HepG2 (cell line): ENCODE measurements around the gene PLEKHD1. TPM values are rescaled to one million over a fixed set of nuclear protein-coding genes. Genes with fewer than 3 reads are reported as not detected.

Experiments used
- ATAC-seq: fragments of 200-7000 bp; cut with Tn5 transposase; 3 replicates; pipeline ENCODE4 v1.9.1; 2020; ENCODE audit warnings: mild to moderate bottlenecking, moderate library complexity
- BruUV-seq: library from RNA; stranded (reverse); fragments of 400-500 nt; replicated peaks from 2 replicates; lab custom pipeline; 2021; lab: Mats Ljungman, UMichigan
- CTCF ChIA-PET: fragments of 300-600 bp; formaldehyde crosslinking; extraction: SDS; loops from one replicate; lab custom pipeline; 2021; ENCODE audit warnings: low total read pairs, inconsistent platforms, low intra/inter-chr PET ratio; lab: Yijun Ruan, JAX
- POLR2A ChIA-PET: fragments of 350-600 bp; sonication (Branson Sonifier 250); formaldehyde crosslinking; loops from one replicate; lab custom pipeline; 2020; ENCODE audit warnings: antibody characterized with exemption, inconsistent platforms; lab: Yijun Ruan, JAX
- DNase-seq: peaks from one replicate; pipeline ENCODE4 v3.0.0-alpha.2; 2015; ENCODE audit warnings: low spot score
- FAIRE-seq: peaks from 3 replicates; lab custom pipeline; 2011; peaks lifted over from hg19 to GRCh38; lab: Jason Lieb, UNC
- H2AFZ ChIP-seq: one replicate; pipeline ENCODE4 v1.6.1; 2011; ENCODE audit warnings: low read length, inconsistent platforms
- H3K27ac ChIP-seq: fragments of 300-600 bp; 3 replicates; pipeline ENCODE4 v1.8.0; 2011; ENCODE audit warnings: mixed run types, mild to moderate bottlenecking, mixed read lengths, low read length, inconsistent platforms; ENCODE audit not compliant: insufficient read depth; ENCODE audit errors: extremely low read length
- H3K27me3 ChIP-seq, 2 experiments: fragments of 200-600 bp in 1 of 2; 2 replicates in 1 of 2; 3 replicates in 1 of 2; pipeline versions ENCODE4 v1.6.0 to v1.8.0; 2011; ENCODE audit warnings: low read length in 2 of 2, mild to moderate bottlenecking in 2 of 2, moderate library complexity in 2 of 2, inconsistent platforms in 1 of 2; ENCODE audit not compliant: insufficient read depth in 2 of 2, control insufficient read depth in 1 of 2
- H3K36me3 ChIP-seq, 2 experiments: fragments of 200-600 bp in 1 of 2; replicated peaks in 1 of 2; 2 replicates in 1 of 2; 3 replicates in 1 of 2; pipeline versions ENCODE4 v1.5.1 to v1.8.0; 2011; ENCODE audit warnings: low read length in 2 of 2, inconsistent platforms in 1 of 2; ENCODE audit not compliant: insufficient read depth in 2 of 2, control insufficient read depth in 1 of 2
- H3K4me1 ChIP-seq: 2 replicates; pipeline ENCODE4 v1.5.1; 2012; ENCODE audit warnings: low read length, inconsistent platforms; ENCODE audit not compliant: insufficient read depth
- H3K4me2 ChIP-seq: 2 replicates; pipeline ENCODE4 v1.6.0; 2011; ENCODE audit warnings: low read depth, low read length, inconsistent platforms
- H3K4me3 ChIP-seq, 3 experiments: fragments of 200-600 bp in 1 of 3; sonication (generic), shearing (Covaris generic) in 1 of 3; replicated peaks in 1 of 3; 2 replicates each; pipeline ENCODE4 v1.5.1; 2011 to 2016; ENCODE audit warnings: low read length in 3 of 3, inconsistent platforms in 2 of 3, low read depth in 2 of 3, mild to moderate bottlenecking in 2 of 3, control low read depth in 1 of 3, mixed read lengths in 1 of 3; ENCODE audit not compliant: insufficient read depth in 1 of 3
- H3K79me2 ChIP-seq: one replicate; pipeline ENCODE4 v1.6.1; 2011; ENCODE audit warnings: low read length, inconsistent platforms; ENCODE audit not compliant: insufficient read depth
- H3K9ac ChIP-seq: 2 replicates; pipeline ENCODE4 v1.6.0; 2011; ENCODE audit warnings: mild to moderate bottlenecking, low read depth, low read length, inconsistent platforms; ENCODE audit not compliant: insufficient read depth
- H3K9me3 ChIP-seq: 2 replicates; pipeline ENCODE4 v1.5.1; 2012; ENCODE audit warnings: mild to moderate bottlenecking, low read length
- H4K20me1 ChIP-seq: 2 replicates; pipeline ENCODE4 v1.6.0; 2011; ENCODE audit warnings: inconsistent platforms, mild to moderate bottlenecking, low read length, moderate library complexity; ENCODE audit not compliant: insufficient read depth
- ATAD3A ChIP-seq: sonication (generic); formaldehyde crosslinking; IDR thresholded peaks from 2 replicates; pipeline ENCODE4 v1.4.0; 2020; ENCODE audit warnings: missing genetic modification reagents
- MEIS2 ChIP-seq: sonication (generic); formaldehyde crosslinking; IDR thresholded peaks from 2 replicates; pipeline ENCODE4 v1.9.0; 2021; ENCODE audit warnings: mild to moderate bottlenecking, missing genetic modification reagents
- PAX8 ChIP-seq: sonication (generic); formaldehyde crosslinking; IDR thresholded peaks from 2 replicates; pipeline ENCODE4 v1.8.0; 2022; ENCODE audit warnings: mild to moderate bottlenecking, missing genetic modification reagents, borderline replicate concordance
- UBTF ChIP-seq: sonication (generic); formaldehyde crosslinking; IDR thresholded peaks from 2 replicates; pipeline ENCODE4 v1.4.0; 2020; ENCODE audit warnings: mild to moderate bottlenecking, missing genetic modification reagents
- ZBTB8A ChIP-seq: sonication (generic); formaldehyde crosslinking; IDR thresholded peaks from 2 replicates; pipeline ENCODE4 v1.4.0; 2020; ENCODE audit warnings: mild to moderate bottlenecking, low read depth, missing genetic modification reagents, borderline replicate concordance
- ZFP91 ChIP-seq: sonication (generic); formaldehyde crosslinking; IDR thresholded peaks from 2 replicates; pipeline ENCODE4 v1.9.0; 2022; ENCODE audit warnings: missing genetic modification reagents, mild to moderate bottlenecking, borderline replicate concordance
- ZMYM3 ChIP-seq: sonication (generic); formaldehyde crosslinking; IDR thresholded peaks from 2 replicates; pipeline ENCODE4 v1.5.1; 2020; ENCODE audit warnings: mild to moderate bottlenecking, missing genetic modification reagents
- ZNF24 ChIP-seq: fragments of 450-650 bp; IDR thresholded peaks from 2 replicates; pipeline ENCODE4 v1.6.1; 2017; ENCODE audit warnings: antibody characterized with exemption, mild to moderate bottlenecking
- ZNF256 ChIP-seq: sonication (generic); formaldehyde crosslinking; conservative IDR thresholded peaks from 2 replicates; pipeline ENCODE4 v1.4.0; 2020; ENCODE audit warnings: missing genetic modification reagents
- ZNF564 ChIP-seq: sonication (generic); formaldehyde crosslinking; IDR thresholded peaks from 2 replicates; pipeline ENCODE4 v1.8.1; 2023; ENCODE audit warnings: mild to moderate bottlenecking, missing genetic modification reagents
- ZNF629 ChIP-seq: sonication (generic); formaldehyde crosslinking; conservative IDR thresholded peaks from 2 replicates; pipeline ENCODE4 v1.5.0; 2020; ENCODE audit warnings: missing genetic modification reagents
- ZNF792 ChIP-seq: IDR thresholded peaks from 2 replicates; pipeline ENCODE4 v1.6.1; 2016
- WGBS: methylation state at CpG from one replicate; pipeline ENCODE4 v1.1.6; 2017; ENCODE audit warnings: low lambda C conversion rate; 5-methylcytosine and 5-hydroxymethylcytosine counted together
- in situ Hi-C: cut with HindIII; loops from 2 replicates; pipeline ENCODE4 v1.10.0; 2017; ENCODE audit warnings: low pct_unique_long_range_greater_than_20kb; ENCODE audit not compliant: extremely low pct_ligation_motif_present
- intact Hi-C: fragments of 100-400 bp; cut with micrococcal nuclease; formaldehyde crosslinking; loops from one replicate; pipeline ENCODE4 v1.10.0; 2022; ENCODE audit not compliant: unreplicated experiment
- polyA plus RNA-seq, 8 experiments: library from polyadenylated mRNA; depleted of rRNA in 3 of 8; stranded (reverse) in 7 of 8; unstranded in 1 of 8; fragments of >200 nt; fragmentation: Illumina TruSeq in 4 of 8; extraction: Trizol in 4 of 8; gene quantifications; 2 replicates each; pipeline versions ENCODE4 v1.2.1 to v1.2.3, GENCODE V29; 2011 to 2016; ENCODE audit warnings: low read depth in 4 of 8, missing spikeins in 1 of 8, mixed read lengths in 1 of 8; ENCODE audit not compliant: insufficient read depth in 1 of 8
- total RNA-seq, 5 experiments: library from RNA; depleted of rRNA; stranded (reverse); fragments of >200 nt; fragmentation: Illumina TruSeq; extraction: Trizol; gene quantifications; 2 replicates each; pipeline ENCODE4 v1.2.3, GENCODE V29; 2016; ENCODE audit warnings: low read depth in 1 of 5

Gene PLEKHD1
- total and polyA plus RNA-seq, 2 of the 13 experiments (the other 11 are each of a cell fraction or from before 2014, with no cell fraction given): 0.01 TPM; not detected in 1

- DNase-seq (no peak), FAIRE-seq (no peak), ATAC-seq (no peak)
- peaks cover 1 to 11% of the 10 kb centered on the region in 2 experiments; a peak in 3 of 5 replicates for H3K27me3 ChIP-seq
- H3K4me1 ChIP-seq: no peaks in the 10 kb centered on the region
- H4K20me1 ChIP-seq: no peaks in the 10 kb centered on the region
- H3K9ac ChIP-seq: no peak overlapping the region
- no peaks in the 10 kb centered on the region for H3K79me2 ChIP-seq
- no peak overlapping the region for H3K4me3 ChIP-seq
- H2AFZ ChIP-seq: no peak overlapping the region
- no TSS peak for BruUV-seq
- in situ Hi-C loops: no loop called here
- ChIA-PET POLR2A (no interaction called here), CTCF (no interaction called here)
- no peaks in the 10 kb centered on the region for H3K36me3 ChIP-seq
- H3K27ac ChIP-seq: no peak overlapping the region
- no peaks in the 10 kb centered on the region for H3K9me3 ChIP-seq
- intact Hi-C loops: no loop called here
- no peak overlapping the region for H3K4me2 ChIP-seq
- TF ChIP-seq ZFP91 (CRISPR knock-in tag) (no peak), ATAD3A (no peak), ZNF629 (CRISPR knock-in tag) (no peak), UBTF (no peak), ZNF24 (no peak), ZNF792 (CRISPR knock-in tag) (no peak), ZBTB8A (CRISPR knock-in tag) (no peak), PAX8 (no peak), MEIS2 (CRISPR knock-in tag) (no peak), ZNF256 (no peak), ZNF564 (CRISPR knock-in tag) (no peak), ZMYM3 (no peak)
- 0% methylated on average over 4 of the region's 4 CpGs for WGBS
Observed at GRCh38 chr14:69493038-69493437, 8.5 kb downstream of the PLEKHD1 start.
